ENCODE data around the gene DLD. TPM values are rescaled to one million over a fixed set of nuclear protein-coding genes. Genes with fewer than 3 reads are reported as not detected.

Gene DLD
- total RNA-seq, 1 experiment from 2014 or later = 72.1 TPM

DNA sequence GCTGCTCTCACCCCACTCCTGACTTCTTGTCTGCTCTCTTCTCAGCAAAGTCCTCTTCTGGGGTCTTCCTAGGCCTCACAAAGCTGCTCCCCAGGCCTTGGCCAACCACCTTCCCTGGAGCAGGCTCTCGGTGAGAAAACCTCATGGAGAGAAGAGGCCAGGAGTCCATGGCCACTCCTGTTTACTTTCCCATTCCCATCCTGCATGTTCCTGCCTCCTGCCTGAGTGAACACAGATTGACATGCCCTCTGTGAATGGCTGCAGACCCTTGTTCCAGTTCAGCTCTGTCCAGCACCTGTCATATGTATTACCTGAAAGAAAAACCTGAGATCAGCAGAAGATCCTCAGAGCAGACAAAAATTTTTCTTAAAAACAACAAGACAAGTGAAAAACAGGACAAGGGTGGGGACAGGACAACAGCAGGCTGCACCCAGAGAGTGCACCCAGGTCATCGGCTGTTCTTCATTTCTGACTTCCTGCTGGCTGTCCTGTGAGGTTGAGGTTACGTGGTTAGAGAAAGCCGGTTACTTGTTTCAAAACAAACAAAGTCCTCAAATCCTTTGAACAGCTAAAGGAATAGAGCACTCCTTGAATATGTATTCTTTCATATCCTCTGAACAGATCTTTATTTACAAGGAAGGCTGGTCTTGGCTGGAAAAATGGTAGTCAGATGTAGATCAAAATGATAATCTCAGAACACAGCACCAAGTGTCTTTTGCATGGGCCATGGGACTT, 34.0 kb upstream of the DLD start (continued):
- TF ChIP-seq, protein P1, sequence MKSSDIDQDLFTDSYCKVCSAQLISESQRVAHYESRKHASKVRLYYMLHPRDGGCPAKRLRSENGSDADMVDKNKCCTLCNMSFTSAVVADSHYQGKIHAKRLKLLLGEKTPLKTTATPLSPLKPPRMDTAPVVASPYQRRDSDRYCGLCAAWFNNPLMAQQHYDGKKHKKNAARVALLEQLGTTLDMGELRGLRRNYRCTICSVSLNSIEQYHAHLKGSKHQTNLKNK (CRISPR knock-in tag; IDR thresholded peaks at IDR 0.05) = no peak
- TF ChIP-seq MXD4 (CRISPR knock-in tag; IDR thresholded peaks at IDR 0.05; ENCODE audit: borderline replicate concordance) = no peak

GRCh38 chr7:107857541-107857912, 33.5 kb upstream of the DLD start:
- POLR2A ChIA-PET = no interaction called here
- Mint-ChIP-seq H3K4me1 (no peaks in the 10 kb centered on the region), H3K4me3 (no peak overlapping the region), H3K27me3 (ENCODE audit: low read depth) (no peaks in the 10 kb centered on the region), H3K9me3 (no peaks in the 10 kb centered on the region), H3K27ac (no peak overlapping the region), H3K36me3 (no peaks in the 10 kb centered on the region)
- no peak for DNase-seq (ENCODE audit: low spot score)
- CTCF ChIA-PET = no interaction called here
- ATAC-seq = no peak
- TF ChIP-seq JUN (CRISPR knock-in tag; IDR thresholded peaks at IDR 0.05) (no peak), TP53 (CRISPR knock-in tag; IDR thresholded peaks at IDR 0.05) (no peak), E2F4 (CRISPR knock-in tag; IDR thresholded peaks at IDR 0.05; ENCODE audit: borderline replicate concordance, low read depth) (no peak), ETV6 (CRISPR knock-in tag; IDR thresholded peaks at IDR 0.05) (no peak), TCF7 (CRISPR knock-in tag; IDR thresholded peaks at IDR 0.05; ENCODE audit: low read depth) (no peak), GTF2I (CRISPR knock-in tag; conservative IDR thresholded peaks at IDR 0.05) (no peak), FOXP1 (CRISPR knock-in tag; IDR thresholded peaks at IDR 0.05; ENCODE audit: borderline replicate concordance) (no peak), NFATC4 (CRISPR knock-in tag; IDR thresholded peaks at IDR 0.05) (no peak), ZNF423 (CRISPR knock-in tag; IDR thresholded peaks at IDR 0.05) (no peak)
- TF ChIP-seq, protein P2, sequence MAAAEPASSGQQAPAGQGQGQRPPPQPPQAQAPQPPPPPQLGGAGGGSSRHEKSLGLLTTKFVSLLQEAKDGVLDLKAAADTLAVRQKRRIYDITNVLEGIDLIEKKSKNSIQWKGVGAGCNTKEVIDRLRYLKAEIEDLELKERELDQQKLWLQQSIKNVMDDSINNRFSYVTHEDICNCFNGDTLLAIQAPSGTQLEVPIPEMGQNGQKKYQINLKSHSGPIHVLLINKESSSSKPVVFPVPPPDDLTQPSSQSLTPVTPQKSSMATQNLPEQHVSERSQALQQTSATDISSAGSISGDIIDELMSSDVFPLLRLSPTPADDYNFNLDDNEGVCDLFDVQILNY (CRISPR knock-in tag; IDR thresholded peaks at IDR 0.05) = no peak
- TF ChIP-seq, protein P3, sequence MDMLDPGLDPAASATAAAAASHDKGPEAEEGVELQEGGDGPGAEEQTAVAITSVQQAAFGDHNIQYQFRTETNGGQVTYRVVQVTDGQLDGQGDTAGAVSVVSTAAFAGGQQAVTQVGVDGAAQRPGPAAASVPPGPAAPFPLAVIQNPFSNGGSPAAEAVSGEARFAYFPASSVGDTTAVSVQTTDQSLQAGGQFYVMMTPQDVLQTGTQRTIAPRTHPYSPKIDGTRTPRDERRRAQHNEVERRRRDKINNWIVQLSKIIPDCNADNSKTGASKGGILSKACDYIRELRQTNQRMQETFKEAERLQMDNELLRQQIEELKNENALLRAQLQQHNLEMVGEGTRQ (CRISPR knock-in tag; IDR thresholded peaks at IDR 0.05) = no peak

GRCh38 chr7:107858280-107858679, 32.7 kb upstream of the DLD start:
- Mint-ChIP-seq H3K4me1 (no peaks in the 10 kb centered on the region), H3K27me3 (ENCODE audit: low read depth) (no peaks in the 10 kb centered on the region), H3K9me3 (no peaks in the 10 kb centered on the region), H3K36me3 (no peaks in the 10 kb centered on the region), H3K4me3 (no peak overlapping the region), H3K27ac (no peak overlapping the region)
- TF ChIP-seq, protein P4, sequence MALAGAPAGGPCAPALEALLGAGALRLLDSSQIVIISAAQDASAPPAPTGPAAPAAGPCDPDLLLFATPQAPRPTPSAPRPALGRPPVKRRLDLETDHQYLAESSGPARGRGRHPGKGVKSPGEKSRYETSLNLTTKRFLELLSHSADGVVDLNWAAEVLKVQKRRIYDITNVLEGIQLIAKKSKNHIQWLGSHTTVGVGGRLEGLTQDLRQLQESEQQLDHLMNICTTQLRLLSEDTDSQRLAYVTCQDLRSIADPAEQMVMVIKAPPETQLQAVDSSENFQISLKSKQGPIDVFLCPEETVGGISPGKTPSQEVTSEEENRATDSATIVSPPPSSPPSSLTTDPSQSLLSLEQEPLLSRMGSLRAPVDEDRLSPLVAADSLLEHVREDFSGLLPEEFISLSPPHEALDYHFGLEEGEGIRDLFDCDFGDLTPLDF (CRISPR knock-in tag; IDR thresholded peaks at IDR 0.05) = no peak
- ATAC-seq (no peak), DNase-seq (ENCODE audit: low spot score) (no peak)
- ChIA-PET POLR2A (no interaction called here), CTCF (no interaction called here)

DNA sequence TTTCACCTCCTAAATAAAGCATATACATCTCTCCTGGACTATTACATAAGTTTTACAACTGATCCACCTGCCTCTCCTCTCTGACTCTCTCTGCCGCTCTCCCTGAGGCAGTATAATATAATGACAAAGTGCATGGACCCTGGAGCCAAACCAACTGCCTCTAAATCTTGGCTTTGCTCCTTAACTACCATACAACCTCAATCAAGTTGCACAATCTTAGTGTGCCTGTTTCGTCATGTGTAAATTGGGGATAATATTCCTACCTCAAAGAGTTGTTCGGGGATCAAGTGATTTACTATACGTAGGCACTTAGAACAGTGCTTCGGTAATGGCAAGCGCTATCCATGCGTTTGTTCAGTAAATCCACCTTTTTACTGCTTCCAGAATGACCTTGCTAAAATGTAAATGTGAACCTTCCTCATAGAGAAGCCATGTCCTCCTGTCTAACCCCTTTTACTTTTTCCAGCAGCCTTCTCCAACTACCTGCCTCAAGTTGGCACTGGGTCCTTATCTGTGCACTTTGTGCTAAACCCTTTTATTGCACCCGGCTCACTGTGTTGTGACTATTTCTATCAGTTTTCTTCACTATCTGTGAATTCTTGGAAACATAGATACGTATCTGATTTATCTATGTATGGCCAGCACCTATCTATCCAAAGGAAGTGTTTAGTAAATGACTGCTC, 30.6 kb upstream of the DLD start:
- DNase-seq (ENCODE audit: low spot score) = no peak
- H3K4me1 Mint-ChIP-seq = no peaks in the 10 kb centered on the region
- ChIA-PET POLR2A (no interaction called here), CTCF (interaction anchor here (2.0 kb wide), 1 partner anchor 14 kb away, joined by 6 read pairs; no protein-coding TSS in a partner anchor)
- no peak for ATAC-seq
- H3K4me3 Mint-ChIP-seq = no peak overlapping the region
- H3K27ac Mint-ChIP-seq = no peak overlapping the region
- H3K27me3 Mint-ChIP-seq (ENCODE audit: low read depth) = no peaks in the 10 kb centered on the region
- no peaks in the 10 kb centered on the region for H3K9me3 Mint-ChIP-seq
- no peaks in the 10 kb centered on the region for H3K36me3 Mint-ChIP-seq
- TF ChIP-seq STAT6 (CRISPR knock-in tag; conservative IDR thresholded peaks at IDR 0.05; ENCODE audit: low read depth) (no peak), TCF7 (CRISPR knock-in tag; IDR thresholded peaks at IDR 0.05; ENCODE audit: low read depth) (no peak)
- TF ChIP-seq, protein P5, sequence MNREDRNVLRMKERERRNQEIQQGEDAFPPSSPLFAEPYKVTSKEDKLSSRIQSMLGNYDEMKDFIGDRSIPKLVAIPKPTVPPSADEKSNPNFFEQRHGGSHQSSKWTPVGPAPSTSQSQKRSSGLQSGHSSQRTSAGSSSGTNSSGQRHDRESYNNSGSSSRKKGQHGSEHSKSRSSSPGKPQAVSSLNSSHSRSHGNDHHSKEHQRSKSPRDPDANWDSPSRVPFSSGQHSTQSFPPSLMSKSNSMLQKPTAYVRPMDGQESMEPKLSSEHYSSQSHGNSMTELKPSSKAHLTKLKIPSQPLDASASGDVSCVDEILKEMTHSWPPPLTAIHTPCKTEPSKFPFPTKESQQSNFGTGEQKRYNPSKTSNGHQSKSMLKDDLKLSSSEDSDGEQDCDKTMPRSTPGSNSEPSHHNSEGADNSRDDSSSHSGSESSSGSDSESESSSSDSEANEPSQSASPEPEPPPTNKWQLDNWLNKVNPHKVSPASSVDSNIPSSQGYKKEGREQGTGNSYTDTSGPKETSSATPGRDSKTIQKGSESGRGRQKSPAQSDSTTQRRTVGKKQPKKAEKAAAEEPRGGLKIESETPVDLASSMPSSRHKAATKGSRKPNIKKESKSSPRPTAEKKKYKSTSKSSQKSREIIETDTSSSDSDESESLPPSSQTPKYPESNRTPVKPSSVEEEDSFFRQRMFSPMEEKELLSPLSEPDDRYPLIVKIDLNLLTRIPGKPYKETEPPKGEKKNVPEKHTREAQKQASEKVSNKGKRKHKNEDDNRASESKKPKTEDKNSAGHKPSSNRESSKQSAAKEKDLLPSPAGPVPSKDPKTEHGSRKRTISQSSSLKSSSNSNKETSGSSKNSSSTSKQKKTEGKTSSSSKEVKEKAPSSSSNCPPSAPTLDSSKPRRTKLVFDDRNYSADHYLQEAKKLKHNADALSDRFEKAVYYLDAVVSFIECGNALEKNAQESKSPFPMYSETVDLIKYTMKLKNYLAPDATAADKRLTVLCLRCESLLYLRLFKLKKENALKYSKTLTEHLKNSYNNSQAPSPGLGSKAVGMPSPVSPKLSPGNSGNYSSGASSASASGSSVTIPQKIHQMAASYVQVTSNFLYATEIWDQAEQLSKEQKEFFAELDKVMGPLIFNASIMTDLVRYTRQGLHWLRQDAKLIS (CRISPR knock-in tag; IDR thresholded peaks at IDR 0.05; ENCODE audit: borderline replicate concordance) = no peak
